Stimulated activated CD8-positive, alpha-beta memory T cell treated with anti-CD3 and anti-CD28 coated beads, Interleukin-7, amount 100 ng/mL, for 48 hours (primary cell): Measurements from ENCODE around the gene RTP5.
A peak's percentile ranks its signal among the peaks of the same experiment; 100 is the strongest.
"Not testable (repeated sequence)": the region's sequence is repeated elsewhere in the genome, so short reads cannot be mapped to it uniquely, and the experiment has no call there.

Source experiments
- DNase-seq, 2 donors: peaks; one replicate each; pipeline ENCODE4 v3.0.0-alpha.2; 2020; ENCODE audit warnings: low read depth in 1 of 2; ENCODE audit errors: extremely low read depth in 1 of 2

RTP5 gene

DNA sequence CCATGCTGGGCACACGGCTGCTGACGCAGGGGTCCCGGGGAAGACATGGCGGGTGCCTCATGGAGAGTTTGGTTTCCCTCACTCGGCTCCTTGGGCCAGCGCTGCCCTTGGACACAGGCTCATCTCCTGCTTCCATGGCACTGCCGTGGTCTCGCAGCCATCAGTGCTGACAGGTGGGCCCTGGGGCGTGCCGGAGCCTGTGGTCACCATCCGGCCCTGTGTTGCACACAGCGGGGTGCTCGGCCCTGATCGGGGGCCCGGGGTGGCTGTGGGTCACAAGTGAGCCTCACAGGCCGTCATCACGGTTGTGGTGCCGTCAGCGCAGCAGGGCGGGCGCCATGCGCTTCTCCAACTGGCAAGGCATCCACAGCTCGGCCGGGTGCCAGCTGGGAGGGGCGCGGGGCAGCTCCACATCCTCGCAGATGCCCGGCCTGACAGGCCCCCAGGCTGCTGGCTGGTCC is 582 bp downstream of the RTP5 start:
- DNase-seq = no peak

DNA sequence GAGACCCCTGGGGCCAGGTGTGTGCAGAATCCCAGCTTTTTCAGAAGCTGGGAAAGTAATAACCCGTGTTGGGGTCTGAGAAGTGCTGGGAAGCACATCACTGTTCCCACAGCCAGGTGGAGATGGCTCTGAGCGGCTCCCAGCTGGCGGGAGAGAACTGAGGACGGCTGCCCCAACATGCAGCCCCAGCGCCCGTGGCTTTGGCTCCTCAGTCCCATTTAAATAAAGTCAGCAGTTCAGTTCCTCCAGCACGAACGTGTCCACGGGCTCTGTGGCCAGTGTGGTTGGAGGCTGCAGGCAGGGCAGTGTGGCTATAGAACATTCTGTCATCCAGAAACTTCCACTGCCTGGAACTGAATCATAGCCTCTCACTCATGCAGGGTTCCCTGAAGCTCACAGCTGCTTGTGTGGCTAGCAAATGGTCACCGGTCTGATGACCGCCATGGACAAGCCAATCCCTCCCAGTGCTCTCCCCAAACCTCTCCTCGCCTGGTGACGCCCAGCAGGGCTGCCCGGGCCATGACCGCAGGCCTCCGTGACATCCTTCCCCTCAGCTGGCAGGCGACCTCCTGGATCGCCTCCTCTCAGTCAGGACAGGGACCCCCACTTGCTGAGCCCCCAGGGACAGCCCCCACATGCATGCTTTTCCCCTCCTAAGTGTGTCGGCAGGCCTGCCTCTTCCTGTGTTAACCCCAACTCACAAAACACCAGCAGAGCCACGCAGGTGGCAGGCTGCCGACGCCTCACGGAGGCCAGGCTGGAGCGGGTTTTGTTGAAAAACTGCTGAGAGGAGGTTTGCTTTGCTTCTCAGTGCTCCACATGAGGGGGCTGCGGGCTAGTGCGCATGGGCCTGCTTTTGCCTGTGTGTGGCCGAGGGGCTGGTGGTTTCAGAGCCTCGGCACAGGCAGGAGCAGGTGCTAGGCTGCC is 1.3 kb downstream of the RTP5 start:
- DNase-seq = no peak

DNA sequence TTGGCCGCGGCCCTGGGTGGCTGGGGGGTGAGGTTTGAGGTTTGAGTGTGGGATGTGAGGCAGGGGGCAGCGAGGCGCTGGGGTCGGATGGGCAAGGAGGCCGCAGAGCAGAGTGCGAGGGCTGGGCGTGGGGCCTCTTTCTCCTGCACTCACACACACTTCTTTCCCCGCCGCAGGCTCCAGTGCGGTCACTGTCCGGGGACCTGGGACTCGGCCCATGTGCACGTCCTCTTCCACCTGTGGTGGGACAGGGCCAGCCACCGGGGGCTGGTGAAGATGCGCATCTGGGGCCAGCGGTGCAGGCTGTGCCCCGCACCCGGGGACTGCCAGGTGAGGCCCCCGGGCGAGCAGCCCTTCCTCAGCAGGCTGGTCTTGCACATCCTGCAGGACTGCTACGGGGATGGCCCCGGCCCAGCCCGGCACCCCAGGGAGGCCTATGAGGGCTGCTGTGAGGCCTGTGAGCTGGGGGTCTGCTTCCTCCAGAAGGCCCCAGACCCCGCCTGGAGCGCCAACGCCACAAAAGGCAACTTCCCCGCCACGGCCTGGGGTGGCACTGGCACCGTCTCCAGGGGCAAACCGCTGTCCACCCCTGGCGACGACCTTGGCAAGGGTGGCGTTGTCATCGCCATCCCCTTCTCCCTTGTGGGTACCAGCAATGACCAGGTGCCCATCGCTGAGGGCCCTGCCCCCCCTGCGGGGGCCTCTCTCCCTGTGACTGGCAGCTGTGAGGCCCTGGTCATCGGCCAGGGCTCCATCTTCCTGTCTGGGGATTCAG is 2.2 kb downstream of the RTP5 start:
- no peak for DNase-seq

DNA sequence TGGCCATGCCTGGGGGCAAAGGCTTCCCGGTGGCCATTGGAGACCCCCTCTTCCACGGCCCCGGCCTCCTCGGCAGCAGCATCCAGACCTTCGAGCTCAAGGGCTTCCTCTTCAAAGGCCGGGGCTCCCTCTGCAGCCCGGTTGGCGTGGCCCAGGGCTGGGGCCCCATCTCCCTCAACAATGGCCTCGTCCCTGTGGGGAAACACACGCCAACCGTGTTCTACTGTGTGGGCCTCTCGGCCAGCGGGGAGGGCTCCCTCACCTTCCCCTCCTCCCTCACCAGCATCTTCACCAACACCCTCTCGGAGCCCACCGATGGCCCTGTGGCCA is 2.7 kb downstream of the RTP5 start:
- no peak for DNase-seq

DNA sequence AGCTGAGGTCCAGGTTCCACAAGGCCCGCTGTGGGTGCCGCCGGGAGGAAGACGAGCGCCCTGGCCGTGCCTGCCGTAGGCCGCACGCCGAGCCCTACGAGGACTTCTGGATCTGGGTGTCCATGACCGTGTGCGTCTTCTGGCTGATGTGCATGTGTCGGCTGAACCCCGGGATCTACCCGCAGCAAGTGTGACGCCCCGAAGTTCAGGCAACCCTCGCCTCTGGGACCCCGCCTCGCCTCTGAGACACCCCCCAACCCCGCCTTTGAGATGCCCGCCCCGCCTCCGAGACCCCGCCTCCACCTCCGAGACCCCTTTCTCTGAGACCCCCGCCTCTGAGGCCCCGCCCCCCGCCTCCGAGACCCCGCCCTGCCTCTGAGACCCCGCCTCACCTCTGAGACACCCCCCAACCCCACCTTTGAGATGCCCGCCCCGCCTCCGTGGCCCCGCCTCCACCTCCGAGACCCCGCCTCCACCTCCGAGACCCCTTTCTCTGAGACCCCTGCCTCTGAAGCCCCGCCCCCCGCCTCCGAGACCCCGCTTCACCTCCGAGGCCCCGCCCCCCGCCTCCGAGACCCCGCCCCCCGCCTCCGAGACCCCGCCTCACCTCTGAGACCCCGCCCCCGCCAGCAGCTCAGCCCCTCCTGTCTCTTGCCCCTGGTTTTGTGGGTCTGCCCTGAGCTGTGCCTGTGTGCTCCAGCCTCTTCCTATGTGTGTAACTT is 3.7 kb downstream of the RTP5 start:
- DNase-seq = no peak

DNA sequence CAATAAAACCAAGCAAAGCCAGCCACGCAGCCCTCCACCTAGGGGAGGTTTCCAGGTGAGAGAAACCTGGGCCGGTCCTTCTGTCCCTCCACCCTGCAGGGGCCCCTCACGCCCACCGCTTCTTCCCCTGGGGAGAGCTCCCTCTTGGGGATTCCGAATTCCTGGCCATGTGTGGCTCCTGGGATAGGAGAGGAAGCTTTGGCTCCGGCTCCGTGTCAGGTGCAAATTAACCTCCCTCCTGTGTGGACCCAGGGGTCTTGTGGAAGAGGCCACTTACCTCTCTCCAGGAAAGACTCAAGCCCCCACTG is 4.2 kb downstream of the RTP5 start:
- no peak for DNase-seq

DNA sequence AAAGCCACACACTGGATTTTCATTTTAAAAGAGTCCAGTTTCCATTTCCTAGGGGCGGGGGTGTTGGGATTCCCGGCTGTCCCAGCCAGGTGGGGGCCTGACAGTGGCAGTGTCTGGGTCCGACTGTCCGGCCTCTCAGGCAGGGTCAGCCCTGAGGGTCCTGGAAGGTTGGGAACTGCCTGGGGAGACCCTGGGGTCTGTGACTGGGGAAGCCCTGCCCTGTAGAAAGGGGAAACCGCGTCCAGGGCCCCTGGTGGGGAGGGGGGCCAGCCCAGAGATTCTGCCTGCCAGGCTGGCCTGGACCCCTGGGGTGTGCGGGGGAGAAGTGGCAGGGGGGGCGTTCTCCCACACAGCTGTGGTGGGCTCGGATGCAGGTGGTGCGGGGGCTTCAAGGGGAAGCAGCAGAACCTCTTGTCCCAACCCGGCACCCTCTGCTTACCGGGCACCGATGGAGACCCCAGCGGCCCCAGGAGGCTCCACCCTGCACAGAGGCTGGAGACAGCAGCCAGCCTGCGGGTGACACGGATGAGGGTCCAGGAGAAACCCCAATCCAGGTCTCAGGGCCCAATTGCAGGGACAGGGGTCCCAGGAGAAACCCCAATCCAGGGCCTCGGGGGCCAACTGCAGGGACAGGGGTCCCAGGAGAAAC is 4.9 kb downstream of the RTP5 start:
- DNase-seq = no peak

DNA sequence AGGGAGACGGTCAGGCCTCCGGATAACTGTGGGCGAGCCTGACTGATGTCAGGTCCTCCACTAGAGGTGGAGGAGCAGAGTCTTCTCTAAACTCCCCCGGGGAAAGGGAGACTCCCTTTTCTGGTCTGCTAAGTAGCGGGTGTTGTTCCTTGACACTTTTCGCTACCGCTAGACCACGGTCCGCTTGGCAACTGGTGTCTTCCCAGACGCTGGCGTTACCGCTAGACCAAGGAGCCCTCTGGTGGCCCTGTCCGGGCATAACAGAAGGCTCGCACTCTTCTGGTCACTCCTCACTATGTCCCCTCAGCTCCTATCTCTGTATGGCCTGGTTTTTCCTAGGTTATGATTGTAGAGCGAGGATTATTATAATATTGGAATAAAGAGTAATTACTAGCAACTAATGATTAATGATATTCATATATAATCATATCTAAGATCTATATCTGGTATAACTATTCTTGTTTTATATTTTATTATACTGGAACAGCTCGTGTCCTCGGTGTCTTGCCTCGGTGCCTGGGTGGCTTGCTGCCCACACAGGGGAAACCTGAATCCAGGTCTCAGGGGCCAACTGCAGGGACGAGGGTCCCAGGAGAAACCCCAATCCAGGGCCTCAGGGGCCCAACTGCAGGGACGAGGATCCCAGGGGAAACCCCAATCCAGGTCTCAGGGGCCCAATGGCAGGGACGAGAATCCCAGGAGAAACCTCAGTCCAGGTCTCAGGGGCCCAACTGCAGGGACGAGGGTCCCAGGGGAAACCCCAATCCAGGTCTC is 6.4 kb downstream of the RTP5 start:
- DNase-seq = not testable (repeated sequence)

DNA sequence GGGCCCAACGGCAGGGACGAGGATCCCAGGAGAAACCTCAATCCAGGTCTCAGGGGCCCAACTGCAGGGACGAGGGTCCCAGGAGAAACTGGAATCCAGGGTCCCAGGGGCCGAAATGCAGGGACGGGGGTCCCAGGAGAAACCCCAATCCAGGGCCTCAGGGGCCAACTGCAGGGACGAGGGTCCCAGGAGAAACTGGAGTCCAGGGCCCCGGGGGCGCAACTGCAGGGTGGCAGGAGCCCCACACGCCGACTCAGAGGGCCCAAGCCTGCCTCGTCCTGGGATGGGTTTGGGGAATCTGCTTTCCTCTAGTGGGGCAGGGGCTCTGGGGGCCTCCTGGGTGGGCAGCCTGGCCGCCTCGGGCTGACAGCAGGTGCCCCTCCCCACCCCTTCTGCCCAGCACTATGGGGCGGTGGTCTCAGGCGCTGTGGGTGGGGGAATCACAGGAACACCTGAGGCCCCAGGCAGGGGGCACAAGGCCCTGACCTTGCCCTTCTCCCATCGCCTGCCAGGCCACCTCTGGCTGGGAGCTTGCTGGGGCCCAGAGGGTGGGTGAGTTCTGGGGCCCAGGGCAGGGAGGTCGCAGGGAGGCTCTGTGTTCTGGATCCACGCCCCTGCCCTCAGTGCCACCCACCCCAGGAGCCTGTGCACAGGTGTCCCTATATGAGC is 7.1 kb downstream of the RTP5 start:
- DNase-seq = no peak

DNA sequence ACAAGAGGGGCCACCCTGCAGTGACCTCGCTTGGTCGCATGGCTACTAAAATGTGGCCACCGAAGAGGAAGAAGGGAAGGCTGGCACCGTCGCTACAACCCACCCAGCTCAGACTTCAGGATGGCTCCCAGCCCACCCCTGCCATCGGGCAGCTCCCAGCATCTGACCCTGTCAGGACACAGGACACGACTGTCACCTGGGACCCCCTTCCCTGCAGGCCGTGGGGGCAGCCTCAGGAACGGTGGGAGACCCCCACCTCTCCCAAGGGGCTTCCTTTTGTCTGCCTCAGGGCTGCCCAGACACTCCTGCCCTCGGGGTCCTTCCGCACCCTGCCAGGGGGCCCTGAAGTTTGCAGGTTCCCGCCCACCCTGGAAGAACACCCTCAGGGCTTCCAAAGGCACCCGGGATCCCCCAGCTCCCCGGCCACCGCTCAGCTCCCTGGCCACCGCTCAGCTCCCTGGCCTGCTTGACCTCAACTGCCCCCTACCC is 7.7 kb downstream of the RTP5 start:
- no peak for DNase-seq

DNA sequence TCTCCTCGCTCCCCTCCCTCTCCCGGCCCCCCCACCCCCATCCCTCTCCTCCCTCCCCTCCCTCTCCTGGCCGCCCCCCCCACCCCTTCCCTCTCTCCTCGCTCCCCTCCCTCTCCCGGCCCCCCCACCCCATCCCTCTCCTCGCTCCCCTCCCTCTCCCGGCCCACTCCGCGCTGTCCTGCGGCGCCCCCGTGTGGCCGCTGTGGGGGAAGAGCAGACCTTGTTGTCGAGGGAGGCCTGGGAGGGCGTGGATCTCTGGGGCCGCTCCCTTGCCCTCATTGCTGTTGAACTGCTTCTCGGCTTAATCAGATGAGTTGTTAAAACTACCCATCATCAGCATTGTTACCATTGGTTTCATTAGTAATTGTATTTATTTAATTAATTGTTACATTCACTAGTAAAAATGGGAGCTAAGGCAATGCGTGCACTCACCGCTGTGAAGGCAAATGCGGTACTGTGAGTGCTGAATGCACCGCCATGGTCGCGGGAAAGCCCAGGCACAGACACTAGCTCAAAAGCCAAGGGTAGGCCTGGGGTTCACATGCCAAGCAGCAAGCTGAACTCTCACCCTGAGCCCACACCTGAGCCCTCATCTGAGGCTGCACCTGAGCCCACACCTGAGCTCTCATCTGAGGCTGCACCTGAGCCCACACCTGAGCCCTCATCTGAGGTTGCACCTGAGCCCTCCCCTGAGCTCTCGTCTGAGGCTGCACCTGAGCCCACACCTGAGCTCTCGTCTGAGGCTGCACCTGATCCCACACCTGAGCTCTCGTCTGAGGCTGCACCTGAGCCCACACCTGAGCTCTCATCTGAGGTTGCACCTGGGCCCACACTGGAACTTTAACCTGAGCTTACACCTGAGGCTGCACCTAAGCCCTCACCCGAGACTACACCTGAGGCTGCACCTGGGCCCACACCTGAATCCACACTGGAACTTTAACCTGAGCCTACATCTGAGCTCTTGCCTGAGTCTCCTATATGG is 8.8 kb downstream of the RTP5 start:
- DNase-seq = peak; percentile 50 to 57

DNA sequence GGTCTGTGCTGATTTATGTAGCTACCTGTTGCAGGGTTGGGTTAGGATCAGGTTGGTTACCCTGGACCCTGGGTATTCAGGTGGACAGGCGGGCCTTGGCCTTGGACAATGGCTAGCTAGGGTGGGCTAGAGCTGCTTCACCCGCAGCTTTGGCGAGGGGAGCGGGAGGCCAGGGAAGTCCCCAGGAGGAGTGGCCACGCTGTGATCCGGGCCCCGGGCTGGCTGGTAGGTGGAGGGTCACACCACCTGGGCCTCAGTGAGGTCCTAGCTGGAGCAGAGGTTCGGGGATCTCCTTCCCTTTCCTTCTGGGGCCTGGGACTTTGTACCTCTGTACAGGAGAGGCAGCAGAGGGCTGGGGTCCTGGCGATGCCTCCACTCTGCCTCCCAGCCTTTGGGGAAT is 9.8 kb downstream of the RTP5 start:
- DNase-seq = no peak

DNA sequence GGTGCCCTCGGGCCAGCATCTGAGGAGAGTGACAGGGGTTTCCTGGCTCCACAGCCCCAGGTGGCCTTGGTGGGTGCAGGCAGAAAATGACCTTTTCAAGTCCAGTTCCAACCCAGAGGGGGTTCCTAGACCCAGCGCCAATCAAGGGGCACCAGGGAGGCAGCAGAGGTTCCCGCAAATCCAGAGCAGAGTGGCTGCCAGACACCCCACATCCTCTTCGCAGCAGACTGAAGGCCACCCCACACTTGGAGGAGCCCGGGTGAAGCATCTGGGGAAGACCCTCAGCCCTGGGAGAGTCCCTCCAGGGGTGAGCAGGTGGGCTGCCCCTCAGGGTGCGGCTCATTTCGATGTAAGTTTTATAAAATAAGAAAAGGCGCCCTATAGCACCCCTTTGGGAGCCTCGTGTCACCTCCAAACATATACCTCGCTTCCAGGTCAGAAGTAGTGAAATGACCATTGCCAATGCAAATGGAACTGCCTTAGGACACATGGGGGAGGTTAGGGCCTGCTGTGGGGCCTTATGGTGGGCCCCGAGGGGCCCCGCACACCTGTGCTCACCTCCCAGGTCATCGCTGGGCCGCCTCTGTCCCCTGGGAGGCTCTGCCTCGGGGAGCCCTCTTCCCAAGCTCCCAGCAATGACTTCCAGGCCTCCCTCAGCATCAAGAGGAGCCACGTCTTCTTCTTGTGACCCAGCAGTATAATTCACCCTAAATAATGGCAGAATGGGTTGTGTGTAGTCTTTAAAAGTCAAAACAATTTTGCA is 11.0 kb downstream of the RTP5 start:
- DNase-seq = no peak

DNA sequence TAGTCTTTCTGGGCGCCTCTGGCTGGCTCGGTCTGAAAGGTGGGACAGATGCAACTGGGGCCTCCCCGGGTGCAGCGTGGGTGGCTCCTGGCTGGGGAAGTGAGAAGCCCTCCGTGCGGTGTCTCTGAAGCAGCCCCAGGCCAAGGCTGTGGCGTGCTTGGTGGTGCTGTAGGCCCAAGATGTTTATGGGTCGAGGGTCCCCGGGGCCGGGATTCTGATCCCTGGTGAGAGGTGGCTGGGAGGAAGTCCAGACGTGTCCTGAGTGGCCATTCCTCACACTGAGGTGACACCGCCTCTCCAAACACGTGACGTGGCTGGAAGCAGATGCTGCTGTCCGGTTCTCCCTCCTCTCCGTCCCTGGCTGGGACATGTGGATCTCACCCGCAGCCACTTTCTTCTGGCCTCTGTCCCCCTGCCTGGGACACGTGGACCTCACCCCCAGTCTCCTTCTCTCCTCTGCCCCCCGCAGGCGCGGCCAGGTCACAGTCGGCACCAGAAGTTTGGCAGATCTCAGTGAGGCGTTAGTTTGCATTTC is 12.6 kb downstream of the RTP5 start:
- DNase-seq = peak; percentile 59 to 73

DNA sequence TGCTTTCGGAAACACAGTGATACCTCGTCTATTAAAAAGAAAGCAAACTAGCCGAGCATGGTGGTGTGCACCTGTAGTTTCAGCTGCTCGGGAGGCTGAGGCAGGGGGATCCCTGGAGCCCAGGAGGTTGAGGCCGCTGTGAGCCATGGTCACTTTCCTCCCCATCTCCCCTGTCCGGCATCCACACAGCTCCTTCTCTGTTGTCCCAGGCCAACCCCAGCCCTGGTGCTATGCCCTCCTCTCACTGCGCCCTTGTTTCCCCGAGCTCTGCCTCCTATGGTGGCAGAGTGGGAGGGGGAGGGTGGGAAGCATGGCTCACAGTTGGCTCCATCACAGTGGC is 15.4 kb downstream of the RTP5 start:
- DNase-seq = no peak

DNA sequence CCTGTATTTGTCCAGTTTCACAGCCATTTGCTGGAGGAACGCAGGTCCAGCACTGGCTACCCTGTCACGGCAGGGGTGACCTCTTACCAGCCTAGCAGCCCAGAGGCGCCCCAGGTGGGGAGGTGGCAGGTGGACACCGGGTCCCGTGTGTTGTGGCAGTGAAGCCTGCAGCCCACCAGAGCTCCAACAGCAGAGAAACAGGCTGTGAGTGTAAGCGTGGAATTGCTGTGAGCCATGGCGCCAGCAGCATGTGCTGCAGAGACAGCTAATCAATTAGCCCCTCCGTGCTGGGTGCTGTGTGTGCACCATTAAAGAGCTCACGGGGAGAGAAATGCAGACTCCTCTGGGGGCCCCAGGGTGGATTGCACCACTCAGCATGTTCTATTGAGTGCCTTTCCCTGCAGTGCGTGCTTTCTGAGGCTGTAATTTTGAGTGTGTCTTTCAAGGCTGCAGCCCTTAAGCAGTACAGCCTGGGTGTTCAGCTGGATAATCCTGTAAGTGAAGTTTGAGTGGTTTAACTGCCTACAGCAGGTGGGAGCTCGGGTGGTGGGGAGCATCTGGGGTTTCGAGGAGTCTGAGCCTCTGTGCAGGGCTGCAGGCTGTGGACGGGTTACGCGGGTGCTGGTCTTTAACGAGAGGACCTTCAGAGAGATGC is 15.9 kb downstream of the RTP5 start:
- DNase-seq = no peak
